Astrocyte (in vitro differentiated cells and primary cell): ENCODE measurements around the gene AARS1. TPM values are rescaled to one million over a fixed set of nuclear protein-coding genes. Genes with fewer than 3 reads are reported as not detected.
"Not testable (repeated sequence)": the region's sequence is repeated elsewhere in the genome, so short reads cannot be mapped to it uniquely, and the experiment has no call there.

ENCODE experiments used
- DNase-seq: peaks from one replicate; pipeline ENCODE4 v3.0.0-alpha.2; 2010; ENCODE audit warnings: low read depth
- FAIRE-seq: peaks from 2 replicates; lab custom pipeline; 2011; peaks lifted over from hg19 to GRCh38; lab: Jason Lieb, UNC
- H2AFZ ChIP-seq: 2 replicates; pipeline ENCODE4 v1.6.0; 2012; ENCODE audit warnings: low read depth, low read length, inconsistent platforms
- H3K27ac ChIP-seq: 2 replicates; pipeline ENCODE4 v1.5.1; 2011; ENCODE audit warnings: low read depth, low read length, inconsistent platforms
- H3K27me3 ChIP-seq: 2 replicates; pipeline ENCODE4 v1.6.0; 2011; ENCODE audit warnings: low read length, inconsistent platforms; ENCODE audit not compliant: insufficient read depth
- H3K36me3 ChIP-seq: 2 replicates; pipeline ENCODE4 v1.5.1; 2011; ENCODE audit warnings: low read length, inconsistent platforms; ENCODE audit not compliant: insufficient read depth
- H3K4me1 ChIP-seq: 2 replicates; pipeline ENCODE4 v1.5.1; 2011; ENCODE audit warnings: low read length, inconsistent platforms; ENCODE audit not compliant: insufficient read depth
- H3K4me2 ChIP-seq: 2 replicates; pipeline ENCODE4 v1.6.0; 2012; ENCODE audit warnings: low read length, inconsistent platforms
- H3K4me3 ChIP-seq: 2 replicates; pipeline ENCODE4 v1.5.1; 2011; ENCODE audit warnings: low read depth, mild to moderate bottlenecking, low read length, inconsistent platforms; ENCODE audit not compliant: insufficient read depth
- H3K79me2 ChIP-seq: 2 replicates; pipeline ENCODE4 v1.6.0; 2012; ENCODE audit warnings: mild to moderate bottlenecking, low read length, inconsistent platforms; ENCODE audit not compliant: insufficient read depth
- H3K9ac ChIP-seq: 2 replicates; pipeline ENCODE4 v1.6.0; 2012; ENCODE audit warnings: mild to moderate bottlenecking, low read length, inconsistent platforms
- H3K9me3 ChIP-seq: 2 replicates; pipeline ENCODE4 v1.5.1; 2012; ENCODE audit warnings: low read depth, mild to moderate bottlenecking, low read length, inconsistent platforms; ENCODE audit not compliant: insufficient read depth
- H4K20me1 ChIP-seq: 2 replicates; pipeline ENCODE4 v1.6.0; 2012; ENCODE audit warnings: low read length, inconsistent platforms; ENCODE audit not compliant: insufficient read depth
- H3K27ac Mint-ChIP-seq: one replicate; pipeline ENCODE4 v1.8.0; 2021; ENCODE audit warnings: mild to moderate bottlenecking, mixed read lengths; ENCODE audit not compliant: unreplicated experiment
- H3K27me3 Mint-ChIP-seq: one replicate; pipeline ENCODE4 v1.8.0; 2021; ENCODE audit warnings: low read depth, mixed read lengths; ENCODE audit not compliant: unreplicated experiment
- H3K36me3 Mint-ChIP-seq: one replicate; pipeline ENCODE4 v1.8.0; 2021; ENCODE audit warnings: low read depth, mixed read lengths; ENCODE audit not compliant: unreplicated experiment
- H3K4me1 Mint-ChIP-seq: one replicate; pipeline ENCODE4 v1.8.0; 2021; ENCODE audit warnings: low read depth, mixed read lengths; ENCODE audit not compliant: unreplicated experiment
- H3K4me3 Mint-ChIP-seq: one replicate; pipeline ENCODE4 v1.8.0; 2021; ENCODE audit warnings: mild to moderate bottlenecking, moderate library complexity, mixed read lengths; ENCODE audit not compliant: unreplicated experiment
- H3K9me3 Mint-ChIP-seq: one replicate; pipeline ENCODE4 v1.8.0; 2021; ENCODE audit warnings: mild to moderate bottlenecking, mixed read lengths; ENCODE audit not compliant: unreplicated experiment
- EZH2 ChIP-seq: IDR thresholded peaks from 2 replicates; pipeline ENCODE4 v1.6.1; 2012; ENCODE audit warnings: mild to moderate bottlenecking, low read length, inconsistent platforms; ENCODE audit not compliant: insufficient read depth
- total RNA-seq: library from RNA; stranded (reverse); gene quantifications from 2 replicates; pipeline ENCODE4 v1.2.1, GENCODE V29; 2021
- TF ChIP-seq, protein P1 (sequence below): IDR thresholded peaks from 2 replicates; pipeline ENCODE4 v1.5.1; 2011; ENCODE audit warnings: low read depth, mild to moderate bottlenecking, inconsistent platforms, low read length, moderate library complexity; ENCODE audit not compliant: insufficient read depth

AARS1 gene
- total RNA-seq, 1 donor from 2014 or later, result 157 TPM

DNA sequence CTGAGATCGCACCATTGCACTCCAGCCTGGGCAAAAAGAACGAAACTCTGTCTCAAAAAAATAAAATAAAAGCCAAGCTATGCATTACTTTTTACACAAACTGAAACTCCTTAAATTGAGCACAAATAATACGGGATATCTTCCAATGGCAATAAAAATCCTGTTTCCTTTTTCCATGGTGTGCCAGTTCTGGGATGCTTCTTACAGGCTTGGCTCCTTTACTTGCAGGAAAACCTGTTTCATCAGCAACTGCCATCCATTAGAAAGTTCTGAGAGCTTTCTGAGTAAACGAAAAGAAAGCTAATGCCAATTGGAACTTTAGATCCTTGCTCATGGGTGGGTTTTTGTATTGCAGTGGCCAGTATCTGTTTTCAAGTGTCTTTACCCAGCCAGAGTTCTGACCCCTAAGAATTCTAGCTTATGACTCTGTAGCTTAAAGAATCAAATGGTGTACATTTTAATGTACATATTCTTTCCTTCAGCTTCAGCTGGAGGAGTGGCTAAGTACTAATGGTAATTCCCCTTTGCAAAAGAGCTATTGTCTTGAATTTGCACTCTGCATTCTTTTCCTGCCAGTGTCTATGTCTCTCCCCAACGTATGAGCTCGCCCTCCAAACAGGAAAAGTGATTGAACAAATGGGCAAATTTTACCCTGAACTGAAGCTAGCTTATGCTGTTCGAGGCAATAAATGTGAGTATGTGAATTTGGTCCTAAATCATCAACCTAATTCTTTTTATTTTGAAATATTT is 35.9 kb upstream of the AARS1 start:
- no peaks in the 10 kb centered on the region for H3K79me2 ChIP-seq
- TF ChIP-seq EZH2, result no peak
- TF ChIP-seq, protein P1, sequence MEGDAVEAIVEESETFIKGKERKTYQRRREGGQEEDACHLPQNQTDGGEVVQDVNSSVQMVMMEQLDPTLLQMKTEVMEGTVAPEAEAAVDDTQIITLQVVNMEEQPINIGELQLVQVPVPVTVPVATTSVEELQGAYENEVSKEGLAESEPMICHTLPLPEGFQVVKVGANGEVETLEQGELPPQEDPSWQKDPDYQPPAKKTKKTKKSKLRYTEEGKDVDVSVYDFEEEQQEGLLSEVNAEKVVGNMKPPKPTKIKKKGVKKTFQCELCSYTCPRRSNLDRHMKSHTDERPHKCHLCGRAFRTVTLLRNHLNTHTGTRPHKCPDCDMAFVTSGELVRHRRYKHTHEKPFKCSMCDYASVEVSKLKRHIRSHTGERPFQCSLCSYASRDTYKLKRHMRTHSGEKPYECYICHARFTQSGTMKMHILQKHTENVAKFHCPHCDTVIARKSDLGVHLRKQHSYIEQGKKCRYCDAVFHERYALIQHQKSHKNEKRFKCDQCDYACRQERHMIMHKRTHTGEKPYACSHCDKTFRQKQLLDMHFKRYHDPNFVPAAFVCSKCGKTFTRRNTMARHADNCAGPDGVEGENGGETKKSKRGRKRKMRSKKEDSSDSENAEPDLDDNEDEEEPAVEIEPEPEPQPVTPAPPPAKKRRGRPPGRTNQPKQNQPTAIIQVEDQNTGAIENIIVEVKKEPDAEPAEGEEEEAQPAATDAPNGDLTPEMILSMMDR, result no peak
- peaks cover 14% of the 10 kb centered on the region for H3K36me3 Mint-ChIP-seq
- H3K4me3 Mint-ChIP-seq, result no peak overlapping the region
- peaks cover 4% of the 10 kb centered on the region for H3K4me1 Mint-ChIP-seq
- DNase-seq (no peak), FAIRE-seq (no peak)
- H3K9ac ChIP-seq, result no peak overlapping the region
- no peak overlapping the region for H3K27ac ChIP-seq
- no peaks in the 10 kb centered on the region for H4K20me1 ChIP-seq
- peaks cover 5% of the 10 kb centered on the region for H3K36me3 ChIP-seq
- H3K4me2 ChIP-seq, result no peak overlapping the region
- H3K9me3 Mint-ChIP-seq, result no peaks in the 10 kb centered on the region
- no peaks in the 10 kb centered on the region for H3K9me3 ChIP-seq
- H3K4me1 ChIP-seq, result no peaks in the 10 kb centered on the region
- no peaks in the 10 kb centered on the region for H3K27me3 Mint-ChIP-seq
- no peaks in the 10 kb centered on the region for H3K27me3 ChIP-seq
- H2AFZ ChIP-seq, result no peak overlapping the region
- no peak overlapping the region for H3K4me3 ChIP-seq
- no peak overlapping the region for H3K27ac Mint-ChIP-seq

DNA sequence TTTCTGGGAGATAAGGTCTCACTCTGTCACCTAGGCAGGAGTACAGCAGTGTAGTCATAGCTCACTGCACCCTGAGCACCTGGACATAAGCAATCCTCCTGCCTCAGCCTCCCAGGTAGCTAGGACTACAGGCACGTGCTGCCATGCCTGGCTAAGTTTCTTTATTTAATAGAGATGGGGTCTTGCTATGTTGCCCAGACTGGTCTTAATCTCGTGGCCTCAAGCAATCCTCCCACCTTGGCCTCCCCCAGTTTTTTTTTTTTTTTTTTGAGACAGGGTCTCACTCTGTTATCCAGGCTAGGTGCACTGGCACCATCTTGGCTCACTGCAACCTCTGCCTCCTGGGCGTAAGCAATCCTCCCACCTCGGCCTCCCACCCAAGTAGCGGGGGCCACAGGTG is 30.8 kb upstream of the AARS1 start:
- H3K36me3 ChIP-seq, result peaks cover 14% of the 10 kb centered on the region
- H3K9me3 Mint-ChIP-seq, result no peaks in the 10 kb centered on the region
- H3K4me3 Mint-ChIP-seq, result no peak overlapping the region
- H3K27me3 ChIP-seq, result no peaks in the 10 kb centered on the region
- DNase-seq (no peak), FAIRE-seq (no peak)
- H3K9me3 ChIP-seq, result no peaks in the 10 kb centered on the region
- no peaks in the 10 kb centered on the region for H3K4me1 Mint-ChIP-seq
- H3K79me2 ChIP-seq, result no peaks in the 10 kb centered on the region
- peaks cover 7% of the 10 kb centered on the region for H3K36me3 Mint-ChIP-seq
- no peak overlapping the region for H3K9ac ChIP-seq
- no peak overlapping the region for H3K27ac ChIP-seq
- no peaks in the 10 kb centered on the region for H4K20me1 ChIP-seq
- H3K4me2 ChIP-seq, result no peak overlapping the region
- TF ChIP-seq, protein P1, result no peak
- no peak for TF ChIP-seq EZH2
- no peaks in the 10 kb centered on the region for H3K4me1 ChIP-seq
- H3K27ac Mint-ChIP-seq, result no peak overlapping the region
- H3K27me3 Mint-ChIP-seq, result no peaks in the 10 kb centered on the region
- H3K4me3 ChIP-seq, result no peak overlapping the region
- no peak overlapping the region for H2AFZ ChIP-seq

GRCh38 chr16:70307726-70308125 is 18.4 kb upstream of the AARS1 start:
- H3K27ac Mint-ChIP-seq, H3K36me3 ChIP-seq, H3K9ac ChIP-seq, DNase-seq, H3K4me1 ChIP-seq, H3K9me3 Mint-ChIP-seq, H2AFZ ChIP-seq, H3K27me3 ChIP-seq, H3K9me3 ChIP-seq, H3K4me3 ChIP-seq, H3K36me3 Mint-ChIP-seq, FAIRE-seq, H3K4me2 ChIP-seq, H3K27ac ChIP-seq, H3K4me1 Mint-ChIP-seq, H3K27me3 Mint-ChIP-seq, H3K4me3 Mint-ChIP-seq: not testable (repeated sequence)
- Histone ChIP-seq H3K79me2 (peaks cover 59% of the 10 kb centered on the region), H4K20me1 (peaks cover 22% of the 10 kb centered on the region)
